ENCODE measurements around the gene TERF2IP. TPM values are rescaled to one million over a fixed set of nuclear protein-coding genes. Genes with fewer than 3 reads are reported as not detected.

Gene TERF2IP
- total RNA-seq, 2 experiments from 2014 or later: 41.6 to 64.3 TPM

- no peak overlapping the region for H2AFZ ChIP-seq (ENCODE audit: low read length)
- no peak overlapping the region for H3K27ac ChIP-seq (ENCODE audit: low read depth, low read length, poor library complexity, severe bottlenecking)
- no peaks in the 10 kb centered on the region for H3K9me2 ChIP-seq (ENCODE audit: insufficient read depth, low read length)
- H3K4me3 ChIP-seq (ENCODE audit: low read depth, low read length, poor library complexity, severe bottlenecking): no peak overlapping the region
- DNase-seq (ENCODE audit: low spot score): no peak
- H3K36me3 ChIP-seq (ENCODE audit: insufficient read depth, low read length): peaks cover 98% of the 10 kb centered on the region
- no peaks in the 10 kb centered on the region for H3K79me2 ChIP-seq (ENCODE audit: insufficient read depth, low read depth, low read length)
- H3K4me1 ChIP-seq (ENCODE audit: insufficient read depth, low read length, poor library complexity, severe bottlenecking): no peaks in the 10 kb centered on the region
- ChIA-PET CTCF (ENCODE audit: unreplicated experiment) (no interaction called here), POLR2A (no interaction called here)
- H3K9me3 ChIP-seq (ENCODE audit: low read length): no peaks in the 10 kb centered on the region
- BruUV-seq (replicated peaks): no TSS peak
- no peaks in the 10 kb centered on the region for H4K20me1 ChIP-seq (ENCODE audit: insufficient read depth, low read length)
- intact Hi-C loops (cut with micrococcal nuclease; ENCODE audit: unreplicated experiment): no loop called here
- H3K4me2 ChIP-seq (ENCODE audit: low read length): no peak overlapping the region
- TF ChIP-seq EZH2phosphoT487 (IDR thresholded peaks at IDR 0.05; ENCODE audit: borderline replicate concordance, low read depth, low read length) (no peak), CTCF (conservative IDR thresholded peaks at IDR 0.05; ENCODE audit: low read length) (no peak)
Measured at GRCh38 chr16:75635036-75635435, 12.5 kb upstream of the TERF2IP start.

- no peak overlapping the region for H2AFZ ChIP-seq (ENCODE audit: low read length)
- no peak overlapping the region for H3K4me2 ChIP-seq (ENCODE audit: low read length)
- TF ChIP-seq EZH2phosphoT487 (IDR thresholded peaks at IDR 0.05; ENCODE audit: borderline replicate concordance, low read depth, low read length): no peak
- no peak for TF ChIP-seq CTCF (conservative IDR thresholded peaks at IDR 0.05; ENCODE audit: low read length)
- H3K9me3 ChIP-seq (ENCODE audit: low read length): no peaks in the 10 kb centered on the region
- peaks cover 18% of the 10 kb centered on the region for H3K4me1 ChIP-seq (ENCODE audit: insufficient read depth, low read length, poor library complexity, severe bottlenecking)
- CTCF ChIA-PET (ENCODE audit: unreplicated experiment): no interaction called here
- H3K4me3 ChIP-seq (ENCODE audit: low read depth, low read length, poor library complexity, severe bottlenecking): no peak overlapping the region
- intact Hi-C loops (cut with micrococcal nuclease; ENCODE audit: unreplicated experiment): no loop called here
- no peaks in the 10 kb centered on the region for H3K9me2 ChIP-seq (ENCODE audit: insufficient read depth, low read length)
- no TSS peak for BruUV-seq (replicated peaks)
- no peak overlapping the region for H3K27ac ChIP-seq (ENCODE audit: low read depth, low read length, poor library complexity, severe bottlenecking)
- H4K20me1 ChIP-seq (ENCODE audit: insufficient read depth, low read length): peaks cover 26% of the 10 kb centered on the region
- DNase-seq (ENCODE audit: low spot score): no peak
- POLR2A ChIA-PET: no interaction called here
- H3K79me2 ChIP-seq (ENCODE audit: insufficient read depth, low read depth, low read length): peaks cover 35% of the 10 kb centered on the region
- H3K36me3 ChIP-seq (ENCODE audit: insufficient read depth, low read length): peaks cover 98% of the 10 kb centered on the region
Measured at GRCh38 chr16:75640598-75640997, 7.0 kb upstream of the TERF2IP start.

- ChIA-PET POLR2A (interaction anchor here (0.6 to 1.1 kb wide), 4 partner anchors 11 to 115 kb away, joined by 3 to 5 read pairs (median 4); no protein-coding TSS in a partner anchor), CTCF (ENCODE audit: unreplicated experiment) (no interaction called here)
- Histone ChIP-seq H2AFZ (ENCODE audit: low read length) (no peak overlapping the region), H3K4me3 (ENCODE audit: low read depth, low read length, poor library complexity, severe bottlenecking) (peak overlapping the region; percentile 88), H3K4me2 (ENCODE audit: low read length) (peak overlapping the region; percentile 87), H3K79me2 (ENCODE audit: insufficient read depth, low read depth, low read length) (peaks cover 69% of the 10 kb centered on the region), H3K27ac (ENCODE audit: low read depth, low read length, poor library complexity, severe bottlenecking) (no peak overlapping the region), H3K4me1 (ENCODE audit: insufficient read depth, low read length, poor library complexity, severe bottlenecking) (peaks cover 31% of the 10 kb centered on the region), H3K9me3 (ENCODE audit: low read length) (no peaks in the 10 kb centered on the region), H4K20me1 (ENCODE audit: insufficient read depth, low read length) (peaks cover 27% of the 10 kb centered on the region), H3K36me3 (ENCODE audit: insufficient read depth, low read length) (peaks cover 65% of the 10 kb centered on the region), H3K9me2 (ENCODE audit: insufficient read depth, low read length) (no peaks in the 10 kb centered on the region)
- intact Hi-C loops (cut with micrococcal nuclease; ENCODE audit: unreplicated experiment): loop anchor here (5.0 kb wide), 1 partner anchor 182 kb away; the partner anchor contains the start of gene TMEM170A
- no TSS peak for BruUV-seq (replicated peaks)
- peak; percentile 66 for TF ChIP-seq CTCF (conservative IDR thresholded peaks at IDR 0.05; ENCODE audit: low read length)
- TF ChIP-seq EZH2phosphoT487 (IDR thresholded peaks at IDR 0.05; ENCODE audit: borderline replicate concordance, low read depth, low read length): no peak
- DNase-seq (ENCODE audit: low spot score): peak; percentile 35
Measured at GRCh38 chr16:75644240-75645012, 3.1 kb upstream of the TERF2IP start.

Measured in OCI-LY7 (cell line).